Measurements from ENCODE around the gene RAI14. TPM values are rescaled to one million over a fixed set of nuclear protein-coding genes. Genes with fewer than 3 reads are reported as not detected.
"Not testable (repeated sequence)": the region's sequence is repeated elsewhere in the genome, so short reads cannot be mapped to it uniquely, and the experiment has no call there.

RAI14 gene
- total and polyA plus RNA-seq, 3 donors from 2014 or later = 34.3 to 54.6 (median 49.6) TPM

DNA sequence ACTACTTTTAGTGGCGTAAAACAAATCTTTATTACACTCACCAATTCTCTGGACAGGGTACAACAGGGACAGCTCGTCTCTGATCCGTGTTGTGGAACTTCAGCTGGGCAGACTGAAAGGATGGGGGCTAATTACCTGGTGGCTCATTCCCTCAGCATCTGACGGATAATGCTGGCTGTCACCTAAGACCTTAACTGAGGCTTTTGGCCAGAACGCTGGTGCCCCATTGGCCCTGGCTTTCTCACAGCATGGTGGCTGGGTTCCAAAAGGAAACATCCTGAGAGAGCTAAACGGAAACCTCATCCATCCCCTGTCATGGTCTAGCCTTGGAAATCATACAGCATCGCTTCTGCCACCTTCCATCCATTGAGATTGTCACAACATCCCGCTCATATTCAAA lies 62.9 kb downstream of the RAI14 start:
- Histone ChIP-seq H3K4me1 (no peaks in the 10 kb centered on the region), H3K27ac (no peak overlapping the region), H3K9me3 (no peaks in the 10 kb centered on the region), H3K36me3 (ENCODE audit: low read depth, missing control alignments) (no peaks in the 10 kb centered on the region), H3K4me3 (no peak overlapping the region), H3K27me3 (no peaks in the 10 kb centered on the region)
- 86 to 88% methylated on average over 8 of the region's 8 CpGs for WGBS, 2 donors
- intact Hi-C loops (cut with DNase I; ENCODE audit: low total_unique reads) = no loop called here
- DNase-seq = no peak
- no peak for TF ChIP-seq POLR2A (IDR thresholded peaks at IDR 0.05)
- TF ChIP-seq, protein P1, sequence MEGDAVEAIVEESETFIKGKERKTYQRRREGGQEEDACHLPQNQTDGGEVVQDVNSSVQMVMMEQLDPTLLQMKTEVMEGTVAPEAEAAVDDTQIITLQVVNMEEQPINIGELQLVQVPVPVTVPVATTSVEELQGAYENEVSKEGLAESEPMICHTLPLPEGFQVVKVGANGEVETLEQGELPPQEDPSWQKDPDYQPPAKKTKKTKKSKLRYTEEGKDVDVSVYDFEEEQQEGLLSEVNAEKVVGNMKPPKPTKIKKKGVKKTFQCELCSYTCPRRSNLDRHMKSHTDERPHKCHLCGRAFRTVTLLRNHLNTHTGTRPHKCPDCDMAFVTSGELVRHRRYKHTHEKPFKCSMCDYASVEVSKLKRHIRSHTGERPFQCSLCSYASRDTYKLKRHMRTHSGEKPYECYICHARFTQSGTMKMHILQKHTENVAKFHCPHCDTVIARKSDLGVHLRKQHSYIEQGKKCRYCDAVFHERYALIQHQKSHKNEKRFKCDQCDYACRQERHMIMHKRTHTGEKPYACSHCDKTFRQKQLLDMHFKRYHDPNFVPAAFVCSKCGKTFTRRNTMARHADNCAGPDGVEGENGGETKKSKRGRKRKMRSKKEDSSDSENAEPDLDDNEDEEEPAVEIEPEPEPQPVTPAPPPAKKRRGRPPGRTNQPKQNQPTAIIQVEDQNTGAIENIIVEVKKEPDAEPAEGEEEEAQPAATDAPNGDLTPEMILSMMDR (IDR thresholded peaks at IDR 0.05) = no peak

DNA sequence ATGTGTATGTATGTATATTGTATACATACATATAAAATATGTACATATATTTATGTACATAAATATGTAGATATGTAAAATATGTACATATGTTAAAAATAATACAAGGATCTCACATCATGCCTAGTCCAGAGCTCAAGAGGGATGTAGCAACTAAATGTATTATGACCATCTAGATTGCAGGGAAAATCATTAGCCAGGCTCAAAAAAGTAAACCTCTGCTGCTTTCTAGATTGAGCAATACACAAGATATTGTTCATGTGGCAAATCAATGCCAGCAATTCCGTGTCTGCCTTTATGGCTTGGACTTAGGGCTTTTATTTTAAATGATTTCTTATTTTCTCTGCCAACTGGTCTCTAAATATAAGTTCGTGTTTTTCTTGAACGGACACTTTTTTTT lies 65.2 kb downstream of the RAI14 start:
- H3K4me3 ChIP-seq = no peak overlapping the region

DNA sequence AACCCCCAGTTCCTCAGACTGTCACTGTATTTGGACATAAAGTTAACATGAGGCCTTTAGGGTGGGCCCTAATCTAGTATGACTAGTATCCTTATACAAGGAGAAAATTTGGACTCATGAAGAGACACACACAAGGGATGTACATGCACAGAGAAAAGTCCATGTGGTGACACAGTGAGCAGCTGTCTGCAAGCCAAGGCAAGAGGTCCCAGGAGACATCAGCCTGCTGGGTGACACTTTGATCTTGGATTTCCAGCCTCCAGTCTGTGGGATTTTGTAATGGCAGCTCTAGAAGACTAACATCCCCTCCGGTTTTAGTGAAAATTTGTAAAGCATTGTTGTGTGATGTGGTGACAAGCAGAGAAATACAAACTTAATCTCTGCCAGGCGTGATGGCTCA lies 66.1 kb downstream of the RAI14 start:
- no peak for DNase-seq
- Histone ChIP-seq H3K4me3 (no peak overlapping the region), H3K27me3 (no peaks in the 10 kb centered on the region), H3K9me3 (no peaks in the 10 kb centered on the region), H3K4me1 (no peaks in the 10 kb centered on the region), H3K27ac (no peak overlapping the region), H3K36me3 (ENCODE audit: low read depth, missing control alignments) (no peaks in the 10 kb centered on the region)
- WGBS, 2 donors = 79 to 94% methylated on average over 2 of the region's 2 CpGs
- intact Hi-C loops (cut with DNase I; ENCODE audit: low total_unique reads) = no loop called here
- TF ChIP-seq, protein P1 (IDR thresholded peaks at IDR 0.05) = no peak
- TF ChIP-seq POLR2A (IDR thresholded peaks at IDR 0.05) = no peak

More for the DNA sequence above, 65.2 kb downstream of the RAI14 start:
- TF ChIP-seq, protein P1 (IDR thresholded peaks at IDR 0.05) = no peak
- TF ChIP-seq POLR2A (IDR thresholded peaks at IDR 0.05) = no peak
- Histone ChIP-seq H3K36me3 (ENCODE audit: low read depth, missing control alignments) (no peaks in the 10 kb centered on the region), H3K27me3 (no peaks in the 10 kb centered on the region), H3K4me1 (no peaks in the 10 kb centered on the region), H3K9me3 (no peaks in the 10 kb centered on the region), H3K27ac (no peak overlapping the region)
- WGBS, 2 donors = 76 to 89% methylated on average over 3 of the region's 3 CpGs
- no peak for DNase-seq
- intact Hi-C loops (cut with DNase I; ENCODE audit: low total_unique reads) = no loop called here

DNA sequence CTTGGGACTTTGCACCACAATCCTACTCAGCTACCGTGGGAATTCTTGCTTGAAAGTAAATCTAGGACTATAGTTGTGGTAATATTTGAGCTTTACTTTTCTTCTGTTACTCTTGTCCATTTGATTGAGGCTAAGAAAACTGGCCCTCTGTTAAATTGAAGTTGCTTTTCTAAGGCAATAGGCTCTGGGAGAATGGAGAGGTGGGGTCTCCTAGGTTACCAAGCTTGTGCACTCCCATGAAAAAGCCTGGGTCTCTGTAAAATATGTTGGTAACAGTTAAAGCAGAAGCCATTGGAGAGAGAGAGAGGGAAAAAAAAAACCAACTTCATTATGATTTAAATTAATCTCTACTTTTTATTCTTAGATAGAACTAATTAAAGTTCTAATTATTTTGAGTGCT lies 68.6 kb downstream of the RAI14 start:
- WGBS, 2 donors = 93 to 100% methylated on average over 1 of the region's 1 CpG
- no peaks in the 10 kb centered on the region for H3K27me3 ChIP-seq
- no peak overlapping the region for H3K27ac ChIP-seq
- no peaks in the 10 kb centered on the region for H3K36me3 ChIP-seq (ENCODE audit: low read depth, missing control alignments)
- H3K4me1 ChIP-seq = no peaks in the 10 kb centered on the region
- H3K9me3 ChIP-seq = no peaks in the 10 kb centered on the region
- no peak overlapping the region for H3K4me3 ChIP-seq
- TF ChIP-seq, protein P1 (IDR thresholded peaks at IDR 0.05) = no peak
- no peak for DNase-seq
- intact Hi-C loops (cut with DNase I; ENCODE audit: low total_unique reads) = no loop called here

DNA sequence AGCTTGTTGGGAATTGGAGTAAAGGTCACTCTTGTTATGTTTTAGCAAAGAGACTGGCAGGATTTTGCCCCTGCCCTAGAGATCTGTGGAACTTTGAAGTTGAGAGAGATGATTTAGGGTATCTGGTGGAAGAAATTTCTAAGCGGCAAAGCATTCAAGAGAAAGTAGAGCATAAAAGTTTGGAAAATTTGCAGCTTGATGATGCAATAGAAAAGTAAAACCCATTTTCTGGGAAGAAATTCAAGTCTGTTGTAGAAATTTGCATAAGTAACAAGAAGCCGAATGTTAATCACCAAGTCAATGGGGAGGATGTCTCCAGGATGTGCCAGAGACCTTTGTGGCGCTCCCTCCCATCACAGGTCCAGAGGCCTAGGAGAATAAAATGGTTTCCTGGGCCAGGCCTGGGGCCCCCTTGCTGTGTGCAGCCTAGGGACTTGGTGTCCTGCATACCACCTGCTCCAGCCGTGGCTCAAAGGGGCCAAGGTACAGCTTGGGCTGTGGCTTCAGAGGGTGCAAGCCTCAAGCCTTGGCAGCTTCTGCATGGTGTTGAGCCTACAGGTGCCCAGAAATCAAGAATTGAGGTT lies 71.1 kb downstream of the RAI14 start:
- H3K27ac ChIP-seq; H3K4me1 ChIP-seq; H3K4me3 ChIP-seq; H3K27me3 ChIP-seq; DNase-seq; H3K36me3 ChIP-seq (ENCODE audit: low read depth, missing control alignments); H3K9me3 ChIP-seq; intact Hi-C loops (cut with DNase I; ENCODE audit: low total_unique reads): not testable (repeated sequence)
- WGBS, 2 donors = 97 to 100% methylated on average over 4 of the region's 4 CpGs

All from testis (tissue), 3 donors.